Neural progenitor cell (in vitro differentiated cells): ENCODE data around the gene SLC9A3.

Experiments
- CTCF ChIP-seq: fragments of 200-600 bp; sonication (generic); IDR thresholded peaks from 2 replicates; pipeline ENCODE4 v1.5.1; 2017; ENCODE audit warnings: antibody characterized with exemption, mild to moderate bottlenecking
- EZH2 ChIP-seq: fragments of 200-600 bp; sonication (generic); IDR thresholded peaks from 2 replicates; pipeline ENCODE4 v1.6.1; 2017; ENCODE audit warnings: antibody characterized with exemption, mild to moderate bottlenecking, moderate library complexity
- EZH2phosphoT487 ChIP-seq: fragments of 200-600 bp; sonication (generic); IDR thresholded peaks from 2 replicates; pipeline ENCODE4 v1.6.1; 2017; ENCODE audit warnings: antibody characterized with exemption

GRCh38 chr5:554284-554988, 30.2 kb upstream of the SLC9A3 start:
- no peak for TF ChIP-seq CTCF
- TF ChIP-seq EZH2 = no peak
- TF ChIP-seq EZH2phosphoT487 = no peak
